ENCODE measurements around the gene CAAP1. TPM values are rescaled to one million over a fixed set of nuclear protein-coding genes. Genes with fewer than 3 reads are reported as not detected.
A peak's percentile ranks its signal among the peaks of the same experiment; 100 is the strongest.

Gene CAAP1
- total and polyA plus RNA-seq, 10 of the 15 experiments (the other 5 are each of a cell fraction or from before 2014, with no cell fraction given) = 11.0 to 27.5 (median 20.5) TPM

- TF ChIP-seq CHD4 (IDR thresholded peaks at IDR 0.05) = no peak
- peak; percentile 94; the same call in 1 of the 2 replicates for TF ChIP-seq LARP7 (IDR thresholded peaks at IDR 0.05)
- 0 out of 2 replicates have a peak, but pooled peaks have one; percentile 63 for TF ChIP-seq PAX8 (IDR thresholded peaks at IDR 0.05)
- TF ChIP-seq E4F1 (IDR thresholded peaks at IDR 0.05; ENCODE audit: borderline replicate concordance, partially characterized antibody) = no peak
- TF ChIP-seq FOS (IDR thresholded peaks at IDR 0.05; ENCODE audit: borderline replicate concordance, extremely low read depth, insufficient read length) = no peak
- 0 out of 2 replicates have a peak, but pooled peaks have one; percentile 16 for TF ChIP-seq REST (IDR thresholded peaks at IDR 0.05; ENCODE audit: low read depth, low read length)
- no peak for TF ChIP-seq PRDM15 (CRISPR knock-in tag; IDR thresholded peaks at IDR 0.05)
- TF ChIP-seq ZNF24 (IDR thresholded peaks at IDR 0.05) = 0 out of 2 replicates have a peak, but pooled peaks have one; percentile 39
- TF ChIP-seq BCL11A (IDR thresholded peaks at IDR 0.05; ENCODE audit: low read depth, low read length) = no peak
- no peak for TF ChIP-seq IRF5 (IDR thresholded peaks at IDR 0.05; ENCODE audit: borderline replicate concordance)
- peak; percentile 33 for TF ChIP-seq HDAC6 (IDR thresholded peaks at IDR 0.05; ENCODE audit: unreplicated experiment)
- no peak for TF ChIP-seq USF1 (IDR thresholded peaks at IDR 0.05; ENCODE audit: borderline replicate concordance, extremely low read length, insufficient read depth, low read depth, low read length)
These were observed at the start of gene CAAP1 (continued) for GRCh38 chr9:26892251-26893029.
